Chondrocyte (in vitro differentiated cells): ENCODE data around the gene MYG1. TPM values are rescaled to one million over a fixed set of nuclear protein-coding genes. Genes with fewer than 3 reads are reported as not detected.

Experiments used
- DNase-seq: peaks from one replicate; pipeline ENCODE4 v3.0.0; 2021; ENCODE audit warnings: mixed read lengths, low spot score
- H3K27ac Mint-ChIP-seq: one replicate; pipeline ENCODE4 v1.8.0; 2021; ENCODE audit warnings: mild to moderate bottlenecking, moderate library complexity, mixed read lengths; ENCODE audit not compliant: unreplicated experiment
- H3K27me3 Mint-ChIP-seq: 2 replicates; pipeline ENCODE4 v1.8.0; 2021; ENCODE audit warnings: low read depth, mixed read lengths
- H3K36me3 Mint-ChIP-seq: 2 replicates; pipeline ENCODE4 v1.8.0; 2021; ENCODE audit warnings: low read depth, mixed read lengths
- H3K4me1 Mint-ChIP-seq: 2 replicates; pipeline ENCODE4 v1.8.0; 2021; ENCODE audit warnings: low read depth, mild to moderate bottlenecking, mixed read lengths
- H3K4me3 Mint-ChIP-seq: one replicate; pipeline ENCODE4 v1.8.0; 2021; ENCODE audit warnings: mild to moderate bottlenecking, moderate library complexity, mixed read lengths; ENCODE audit not compliant: unreplicated experiment
- H3K9me3 Mint-ChIP-seq: 2 replicates; pipeline ENCODE4 v1.8.0; 2021; ENCODE audit warnings: low read depth, mixed read lengths
- CTCF ChIP-seq: fragments of 200-600 bp; sonication (generic); IDR thresholded peaks from 2 replicates; pipeline ENCODE4 v1.5.0; 2021; ENCODE audit warnings: antibody characterized with exemption, mild to moderate bottlenecking, moderate library complexity
- total RNA-seq: library from RNA; stranded (reverse); gene quantifications from 3 replicates; pipeline ENCODE4 v1.2.1, GENCODE V29; 2021

MYG1 gene
- total RNA-seq, 1 donor from 2014 or later: 47.0 TPM

- Mint-ChIP-seq H3K9me3 (no peaks in the 10 kb centered on the region), H3K4me3 (peak overlapping the region; percentile 71), H3K27ac (peak overlapping the region; percentile 78), H3K27me3 (no peaks in the 10 kb centered on the region), H3K36me3 (no peaks in the 10 kb centered on the region), H3K4me1 (peaks cover 31% of the 10 kb centered on the region)
- DNase-seq: no peak
- peak; percentile 90 for TF ChIP-seq CTCF
Observed at GRCh38 chr12:53324779-53325510, 25.4 kb downstream of the MYG1 start.

GRCh38 chr12:53325511-53326061, 26.1 kb downstream of the MYG1 start:
- H3K27me3 Mint-ChIP-seq: no peaks in the 10 kb centered on the region
- H3K9me3 Mint-ChIP-seq: no peaks in the 10 kb centered on the region
- TF ChIP-seq CTCF: no peak
- no peak overlapping the region for H3K27ac Mint-ChIP-seq
- H3K36me3 Mint-ChIP-seq: no peaks in the 10 kb centered on the region
- peak overlapping the region; percentile 71 for H3K4me3 Mint-ChIP-seq
- DNase-seq: no peak
- peaks cover 25% of the 10 kb centered on the region for H3K4me1 Mint-ChIP-seq

- H3K4me1 Mint-ChIP-seq: peaks cover 17% of the 10 kb centered on the region
- no peak for TF ChIP-seq CTCF
- no peak overlapping the region for H3K27ac Mint-ChIP-seq
- peak overlapping the region; percentile 56 for H3K4me3 Mint-ChIP-seq
- no peaks in the 10 kb centered on the region for H3K36me3 Mint-ChIP-seq
- no peaks in the 10 kb centered on the region for H3K9me3 Mint-ChIP-seq
- H3K27me3 Mint-ChIP-seq: no peaks in the 10 kb centered on the region
- DNase-seq: no peak
Observed at GRCh38 chr12:53326460-53327185, 27.1 kb downstream of the MYG1 start.

- Mint-ChIP-seq H3K27me3 (peaks cover 2% of the 10 kb centered on the region), H3K27ac (no peak overlapping the region), H3K4me1 (peaks cover 14% of the 10 kb centered on the region), H3K9me3 (no peaks in the 10 kb centered on the region), H3K36me3 (no peaks in the 10 kb centered on the region), H3K4me3 (no peak overlapping the region)
- TF ChIP-seq CTCF: peak; percentile 65
- no peak for DNase-seq
Observed at GRCh38 chr12:53327435-53328042, 28.0 kb downstream of the MYG1 start.

- H3K4me3 Mint-ChIP-seq: no peak overlapping the region
Observed at GRCh38 chr12:53328043-53328435, 28.5 kb downstream of the MYG1 start.

More at GRCh38 chr12:53328043-53328435, 28.5 kb downstream of the MYG1 start:
- peaks cover 2% of the 10 kb centered on the region for H3K27me3 Mint-ChIP-seq
- no peak for TF ChIP-seq CTCF
- no peak overlapping the region for H3K27ac Mint-ChIP-seq
- no peaks in the 10 kb centered on the region for H3K36me3 Mint-ChIP-seq
- no peaks in the 10 kb centered on the region for H3K9me3 Mint-ChIP-seq
- peaks cover 14% of the 10 kb centered on the region for H3K4me1 Mint-ChIP-seq
- no peak for DNase-seq
